ENCODE results near the gene TMIGD1. TPM values are rescaled to one million over a fixed set of nuclear protein-coding genes. Genes with fewer than 3 reads are reported as not detected.

The TMIGD1 gene
- total RNA-seq, 1 donor from 2014 or later, result not detected

DNA sequence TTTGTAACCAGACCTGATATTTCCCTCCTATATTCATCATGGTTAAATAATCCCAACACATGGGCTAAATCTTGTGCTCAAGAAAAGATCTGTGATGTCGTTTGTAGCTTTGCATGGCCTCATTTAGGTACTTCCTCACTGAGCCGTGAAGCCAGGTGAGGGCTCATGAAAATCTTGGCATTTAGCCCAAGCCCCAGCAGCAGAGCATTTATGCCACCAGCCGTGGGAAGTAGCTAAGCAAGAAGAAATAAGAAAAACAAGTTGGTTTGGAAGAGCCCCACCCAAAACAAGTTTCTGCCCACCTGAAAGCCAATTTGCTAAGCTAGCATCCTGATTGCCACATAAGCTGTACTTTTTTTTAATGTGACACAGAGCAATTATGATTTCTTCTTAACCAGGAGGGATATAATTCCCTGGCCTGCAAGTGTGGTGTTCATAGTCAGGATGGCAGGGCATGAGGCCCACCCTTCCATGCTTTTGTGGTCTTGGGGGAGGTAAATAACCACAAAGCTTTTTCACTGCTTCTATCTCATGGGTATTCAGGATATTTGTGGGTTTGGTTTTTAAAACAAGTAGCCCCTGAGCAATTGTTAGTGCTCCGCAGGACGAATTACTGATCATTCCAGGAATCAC is 10.5 kb downstream of the TMIGD1 start:
- H3K27me3 Mint-ChIP-seq (ENCODE audit: low read depth), result peaks cover 14% of the 10 kb centered on the region
- H3K4me1 Mint-ChIP-seq, result peaks cover 7% of the 10 kb centered on the region
- TF ChIP-seq, protein P1, sequence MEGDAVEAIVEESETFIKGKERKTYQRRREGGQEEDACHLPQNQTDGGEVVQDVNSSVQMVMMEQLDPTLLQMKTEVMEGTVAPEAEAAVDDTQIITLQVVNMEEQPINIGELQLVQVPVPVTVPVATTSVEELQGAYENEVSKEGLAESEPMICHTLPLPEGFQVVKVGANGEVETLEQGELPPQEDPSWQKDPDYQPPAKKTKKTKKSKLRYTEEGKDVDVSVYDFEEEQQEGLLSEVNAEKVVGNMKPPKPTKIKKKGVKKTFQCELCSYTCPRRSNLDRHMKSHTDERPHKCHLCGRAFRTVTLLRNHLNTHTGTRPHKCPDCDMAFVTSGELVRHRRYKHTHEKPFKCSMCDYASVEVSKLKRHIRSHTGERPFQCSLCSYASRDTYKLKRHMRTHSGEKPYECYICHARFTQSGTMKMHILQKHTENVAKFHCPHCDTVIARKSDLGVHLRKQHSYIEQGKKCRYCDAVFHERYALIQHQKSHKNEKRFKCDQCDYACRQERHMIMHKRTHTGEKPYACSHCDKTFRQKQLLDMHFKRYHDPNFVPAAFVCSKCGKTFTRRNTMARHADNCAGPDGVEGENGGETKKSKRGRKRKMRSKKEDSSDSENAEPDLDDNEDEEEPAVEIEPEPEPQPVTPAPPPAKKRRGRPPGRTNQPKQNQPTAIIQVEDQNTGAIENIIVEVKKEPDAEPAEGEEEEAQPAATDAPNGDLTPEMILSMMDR (conservative IDR thresholded peaks at IDR 0.05), result no peak
- H3K4me3 Mint-ChIP-seq, result no peak overlapping the region
- H3K9me3 Mint-ChIP-seq, result no peaks in the 10 kb centered on the region
- H3K36me3 Mint-ChIP-seq (ENCODE audit: low read depth), result no peaks in the 10 kb centered on the region
- DNase-seq (ENCODE audit: low read depth, low spot score), result no peak
- H3K27ac Mint-ChIP-seq (ENCODE audit: unreplicated experiment), result no peak overlapping the region

DNA sequence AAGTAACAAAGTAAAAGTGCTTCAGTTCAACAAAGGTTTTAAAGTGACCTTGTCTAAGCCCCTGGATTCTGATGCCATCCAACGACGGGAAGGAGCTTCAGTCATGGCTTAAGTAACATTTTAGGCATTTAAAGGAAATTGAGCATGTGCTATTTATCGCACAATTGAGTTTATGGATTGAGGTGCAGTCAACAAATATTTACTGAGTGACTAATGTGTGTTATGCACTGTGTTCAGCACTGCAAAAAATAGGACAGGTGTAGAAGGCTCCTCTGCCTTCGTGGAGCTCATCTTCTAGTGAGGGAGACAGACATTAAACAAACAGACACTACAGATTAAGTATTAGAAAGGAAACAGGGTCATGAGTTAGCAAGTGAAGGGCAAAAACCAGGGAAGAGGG is 12.5 kb downstream of the TMIGD1 start:
- peaks cover 9% of the 10 kb centered on the region for H3K27me3 Mint-ChIP-seq (ENCODE audit: low read depth)
- H3K4me1 Mint-ChIP-seq, result peaks cover 7% of the 10 kb centered on the region
- TF ChIP-seq, protein P1 (conservative IDR thresholded peaks at IDR 0.05), result no peak
- no peak overlapping the region for H3K4me3 Mint-ChIP-seq
- H3K9me3 Mint-ChIP-seq, result no peaks in the 10 kb centered on the region
- H3K36me3 Mint-ChIP-seq (ENCODE audit: low read depth), result no peaks in the 10 kb centered on the region
- DNase-seq (ENCODE audit: low read depth, low spot score), result no peak
- H3K27ac Mint-ChIP-seq (ENCODE audit: unreplicated experiment), result no peak overlapping the region

DNA sequence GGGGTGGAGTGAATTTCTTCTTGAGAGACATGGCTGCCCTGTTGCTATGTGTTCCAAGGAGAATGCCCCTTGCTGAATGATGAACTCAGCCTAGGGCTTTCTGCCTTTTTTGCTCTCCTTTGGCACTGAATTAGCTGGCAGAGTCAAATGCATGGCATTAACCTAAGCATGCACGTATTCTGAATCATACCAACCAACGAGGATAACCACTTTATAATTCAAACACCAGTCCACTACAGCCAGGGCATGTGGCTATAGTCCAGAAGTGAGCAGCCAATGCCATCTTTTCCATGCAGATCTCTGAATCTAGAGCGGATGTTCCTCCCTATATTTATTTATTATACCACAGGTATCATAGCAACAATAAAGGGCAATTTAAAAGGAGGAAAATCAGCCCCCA is 15.7 kb downstream of the TMIGD1 start:
- Mint-ChIP-seq H3K27me3 (ENCODE audit: low read depth) (peaks cover 11% of the 10 kb centered on the region), H3K36me3 (ENCODE audit: low read depth) (no peaks in the 10 kb centered on the region), H3K27ac (ENCODE audit: unreplicated experiment) (no peak overlapping the region), H3K4me3 (no peak overlapping the region), H3K9me3 (no peaks in the 10 kb centered on the region), H3K4me1 (no peaks in the 10 kb centered on the region)
- TF ChIP-seq, protein P1 (conservative IDR thresholded peaks at IDR 0.05), result no peak
- no peak for DNase-seq (ENCODE audit: low read depth, low spot score)

DNA sequence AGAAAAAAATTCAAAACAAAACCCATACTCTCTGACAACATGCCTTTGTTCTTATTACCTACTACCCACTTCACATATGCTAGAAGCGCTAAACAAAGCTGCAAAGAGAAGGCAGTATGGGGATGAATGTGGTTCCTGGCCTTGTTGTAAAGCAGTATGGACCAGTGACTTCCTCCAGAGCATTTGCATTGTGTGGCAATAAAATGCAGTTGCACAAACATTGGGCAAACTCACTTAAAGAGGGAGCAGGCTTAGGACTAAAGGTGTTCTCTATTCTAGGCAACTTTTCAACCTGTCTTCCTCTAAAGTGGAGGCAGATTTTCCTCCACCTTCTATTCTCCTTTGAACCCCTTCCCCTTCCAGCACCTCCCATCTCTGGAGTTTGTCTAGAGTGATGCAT is 17.1 kb downstream of the TMIGD1 start:
- H3K27me3 Mint-ChIP-seq (ENCODE audit: low read depth), result peaks cover 13% of the 10 kb centered on the region
- no peak overlapping the region for H3K4me3 Mint-ChIP-seq
- H3K27ac Mint-ChIP-seq (ENCODE audit: unreplicated experiment), result no peak overlapping the region
- no peak for DNase-seq (ENCODE audit: low read depth, low spot score)
- H3K4me1 Mint-ChIP-seq, result no peaks in the 10 kb centered on the region
- TF ChIP-seq, protein P1 (conservative IDR thresholded peaks at IDR 0.05), result no peak
- H3K36me3 Mint-ChIP-seq (ENCODE audit: low read depth), result no peaks in the 10 kb centered on the region
- H3K9me3 Mint-ChIP-seq, result no peaks in the 10 kb centered on the region

DNA sequence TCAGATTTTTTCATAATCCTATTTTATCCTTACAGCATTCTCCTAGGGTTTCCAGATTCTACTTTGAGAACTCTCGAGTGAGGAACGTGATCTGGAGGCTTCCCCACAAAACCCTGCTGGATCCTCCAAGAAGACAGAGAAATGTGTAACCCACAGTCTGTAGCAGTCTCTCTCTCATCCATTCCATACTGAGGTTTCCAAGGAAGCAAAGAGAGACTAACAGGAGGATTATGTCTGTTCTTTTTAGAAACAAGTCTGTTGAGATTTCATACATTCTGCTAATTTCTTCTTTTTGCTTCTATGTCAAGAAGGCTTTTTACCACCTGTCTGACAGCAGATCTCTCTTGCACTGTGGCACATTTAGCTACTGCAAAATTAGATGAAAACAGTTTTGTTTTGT is 18.8 kb downstream of the TMIGD1 start:
- no peak overlapping the region for H3K4me3 Mint-ChIP-seq
- no peaks in the 10 kb centered on the region for H3K4me1 Mint-ChIP-seq
- H3K9me3 Mint-ChIP-seq, result no peaks in the 10 kb centered on the region
- H3K27me3 Mint-ChIP-seq (ENCODE audit: low read depth), result peaks cover 13% of the 10 kb centered on the region
- DNase-seq (ENCODE audit: low read depth, low spot score), result no peak
- H3K36me3 Mint-ChIP-seq (ENCODE audit: low read depth), result no peaks in the 10 kb centered on the region
- TF ChIP-seq, protein P1 (conservative IDR thresholded peaks at IDR 0.05), result no peak
- no peak overlapping the region for H3K27ac Mint-ChIP-seq (ENCODE audit: unreplicated experiment)
